Measurements from ENCODE around the gene LAMB4.
"Not testable (repeated sequence)": the region's sequence is repeated elsewhere in the genome, so short reads cannot be mapped to it uniquely, and the experiment has no call there.

GRCh38 chr7:108033309-108033708, 96.9 kb downstream of the LAMB4 start:
- not testable (repeated sequence) for TF ChIP-seq POLR2A, CTCF (IDR thresholded peaks at IDR 0.05)
